ENCODE data around the gene SMARCA2.

Gene SMARCA2

DNA sequence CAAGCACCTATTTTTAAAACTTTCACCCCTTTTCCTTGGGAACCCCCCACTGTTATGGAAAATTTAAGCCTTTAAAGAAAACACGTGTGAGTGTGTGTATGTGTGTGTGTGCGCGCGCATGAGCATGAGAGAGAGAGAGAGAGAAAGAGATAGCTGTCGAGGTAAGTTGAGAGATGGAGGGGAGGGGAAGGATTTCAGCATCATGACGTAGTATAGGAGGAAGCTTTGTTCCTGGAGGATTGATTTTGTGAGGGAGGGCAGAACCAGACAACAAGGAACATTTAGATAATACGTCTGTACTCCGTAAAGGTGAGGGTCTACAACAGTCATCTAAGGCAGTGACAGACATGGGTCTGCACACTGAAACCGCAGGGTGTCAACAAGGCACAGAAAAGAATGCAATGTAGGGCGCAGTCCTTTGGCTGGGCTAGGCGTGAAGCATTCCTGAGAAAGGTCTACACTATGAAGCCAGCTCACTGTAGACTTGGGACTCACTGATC lies 227.7 kb downstream of the SMARCA2 start:
- TF ChIP-seq SIN3A (IDR thresholded peaks at IDR 0.05; ENCODE audit: borderline replicate concordance, insufficient read depth, low read length) = no peak
- TF ChIP-seq POLR2AphosphoS5 (IDR thresholded peaks at IDR 0.05; ENCODE audit: low read depth, low read length) = no peak
- no peak for TF ChIP-seq TAF1 (IDR thresholded peaks at IDR 0.05; ENCODE audit: borderline replicate concordance, insufficient read depth, low read length)
- TF ChIP-seq, protein P1, sequence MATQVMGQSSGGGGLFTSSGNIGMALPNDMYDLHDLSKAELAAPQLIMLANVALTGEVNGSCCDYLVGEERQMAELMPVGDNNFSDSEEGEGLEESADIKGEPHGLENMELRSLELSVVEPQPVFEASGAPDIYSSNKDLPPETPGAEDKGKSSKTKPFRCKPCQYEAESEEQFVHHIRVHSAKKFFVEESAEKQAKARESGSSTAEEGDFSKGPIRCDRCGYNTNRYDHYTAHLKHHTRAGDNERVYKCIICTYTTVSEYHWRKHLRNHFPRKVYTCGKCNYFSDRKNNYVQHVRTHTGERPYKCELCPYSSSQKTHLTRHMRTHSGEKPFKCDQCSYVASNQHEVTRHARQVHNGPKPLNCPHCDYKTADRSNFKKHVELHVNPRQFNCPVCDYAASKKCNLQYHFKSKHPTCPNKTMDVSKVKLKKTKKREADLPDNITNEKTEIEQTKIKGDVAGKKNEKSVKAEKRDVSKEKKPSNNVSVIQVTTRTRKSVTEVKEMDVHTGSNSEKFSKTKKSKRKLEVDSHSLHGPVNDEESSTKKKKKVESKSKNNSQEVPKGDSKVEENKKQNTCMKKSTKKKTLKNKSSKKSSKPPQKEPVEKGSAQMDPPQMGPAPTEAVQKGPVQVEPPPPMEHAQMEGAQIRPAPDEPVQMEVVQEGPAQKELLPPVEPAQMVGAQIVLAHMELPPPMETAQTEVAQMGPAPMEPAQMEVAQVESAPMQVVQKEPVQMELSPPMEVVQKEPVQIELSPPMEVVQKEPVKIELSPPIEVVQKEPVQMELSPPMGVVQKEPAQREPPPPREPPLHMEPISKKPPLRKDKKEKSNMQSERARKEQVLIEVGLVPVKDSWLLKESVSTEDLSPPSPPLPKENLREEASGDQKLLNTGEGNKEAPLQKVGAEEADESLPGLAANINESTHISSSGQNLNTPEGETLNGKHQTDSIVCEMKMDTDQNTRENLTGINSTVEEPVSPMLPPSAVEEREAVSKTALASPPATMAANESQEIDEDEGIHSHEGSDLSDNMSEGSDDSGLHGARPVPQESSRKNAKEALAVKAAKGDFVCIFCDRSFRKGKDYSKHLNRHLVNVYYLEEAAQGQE (IDR thresholded peaks at IDR 0.05; ENCODE audit: insufficient read depth in 1 of 2, low read depth in 2 of 2, low read length in 2 of 2) = no peak
- no peak for TF ChIP-seq FOXP2 (optimal IDR thresholded peaks at IDR 0.05; ENCODE audit: borderline replicate concordance, extremely low read depth, extremely low read length, insufficient read depth)
